PC-3 (cell line): ENCODE measurements around the gene FMNL2. TPM values are rescaled to one million over a fixed set of nuclear protein-coding genes. Genes with fewer than 3 reads are reported as not detected.

ENCODE experiments used
- ATAC-seq: fragments of 200-7000 bp; cut with Tn5 transposase; 2 replicates; pipeline ENCODE4 v1.9.1; 2020; ENCODE audit warnings: mild to moderate bottlenecking, moderate library complexity
- BruUV-seq: library from RNA; stranded (reverse); fragments of 400-500 nt; replicated peaks from 2 replicates; lab custom pipeline; 2021; lab: Mats Ljungman, UMichigan
- CTCF ChIA-PET: fragments of 300-600 bp; sonication (Branson Sonifier 250); formaldehyde crosslinking; loops from one replicate; lab custom pipeline; 2022; ENCODE audit warnings: antibody characterized with exemption; lab: Charles Lee
- POLR2A ChIA-PET: fragments of 300-600 bp; sonication (Branson Sonifier 250); formaldehyde crosslinking; loops from one replicate; lab custom pipeline; 2022; ENCODE audit warnings: antibody characterized with exemption; ENCODE audit not compliant: unreplicated experiment; lab: Charles Lee
- DNase-seq: peaks from one replicate; pipeline ENCODE4 v3.0.0-alpha.2; 2015
- H2AFZ ChIP-seq: fragments of 300-600 bp; sonication (generic); 2 replicates; pipeline ENCODE4 v1.6.0; 2016; ENCODE audit warnings: antibody characterized with exemption, low read length
- H3F3A ChIP-seq: fragments of 300-600 bp; sonication (generic); one replicate; pipeline ENCODE4 v1.6.0; 2017; ENCODE audit warnings: antibody characterized with exemption, low read length, control low read depth, mild to moderate bottlenecking; ENCODE audit not compliant: unreplicated experiment
- H3K27ac ChIP-seq: fragments of 300-600 bp; sonication (generic); 2 replicates; pipeline ENCODE4 v1.5.1; 2016; ENCODE audit warnings: mild to moderate bottlenecking, low read length
- H3K27me3 ChIP-seq: fragments of 300-600 bp; sonication (generic); 2 replicates; pipeline ENCODE4 v1.6.1; 2016; ENCODE audit warnings: low read length, mixed read lengths
- H3K36me3 ChIP-seq: fragments of 300-600 bp; sonication (generic); 2 replicates; pipeline ENCODE4 v1.6.1; 2016; ENCODE audit warnings: low read depth, mixed run types, low read length, mixed read lengths
- H3K4me1 ChIP-seq: fragments of 300-600 bp; sonication (generic); 2 replicates; pipeline ENCODE4 v1.5.1; 2016; ENCODE audit warnings: low read length; ENCODE audit not compliant: insufficient read depth
- H3K4me2 ChIP-seq: fragments of 300-600 bp; sonication (generic); 2 replicates; pipeline ENCODE4 v1.6.0; 2016; ENCODE audit warnings: low read length
- H3K4me3 ChIP-seq: fragments of 300-600 bp; sonication (generic); 2 replicates; pipeline ENCODE4 v1.5.1; 2016; ENCODE audit warnings: mild to moderate bottlenecking, low read length, mixed read lengths
- H3K79me2 ChIP-seq: fragments of 300-600 bp; sonication (generic); 2 replicates; pipeline ENCODE4 v1.6.1; 2017; ENCODE audit warnings: low read length, mixed read lengths
- H3K9ac ChIP-seq: fragments of 300-600 bp; sonication (generic); 2 replicates; pipeline ENCODE4 v1.6.0; 2016; ENCODE audit warnings: mild to moderate bottlenecking, low read length
- H3K9me2 ChIP-seq: fragments of 300-600 bp; sonication (generic); replicated peaks from 2 replicates; pipeline ENCODE4 v1.6.1; 2016; ENCODE audit warnings: mixed run types, low read length, mixed read lengths
- H3K9me3 ChIP-seq: fragments of 300-600 bp; sonication (generic); 2 replicates; pipeline ENCODE4 v1.6.1; 2016; ENCODE audit warnings: low read length, mixed read lengths
- H4K20me1 ChIP-seq: fragments of 300-600 bp; sonication (generic); 2 replicates; pipeline ENCODE4 v1.6.1; 2016; ENCODE audit warnings: low read length, mixed read lengths
- EZH2 ChIP-seq: fragments of 300-600 bp; sonication (generic); IDR thresholded peaks from one replicate; pipeline ENCODE4 v1.6.1; 2017; ENCODE audit warnings: antibody characterized with exemption, mild to moderate bottlenecking, low read length; ENCODE audit not compliant: unreplicated experiment
- EZH2phosphoT487 ChIP-seq: fragments of 300-600 bp; sonication (generic); IDR thresholded peaks from 2 replicates; pipeline ENCODE4 v1.6.1; 2018; ENCODE audit warnings: mild to moderate bottlenecking, antibody characterized with exemption, low read length, borderline replicate concordance
- intact Hi-C: fragments of 100-400 bp; cut with micrococcal nuclease; formaldehyde crosslinking; loops from 2 replicates; pipeline ENCODE4 v1.9.0; 2023
- total RNA-seq: library from RNA; depleted of rRNA; stranded (reverse); fragments of >200 nt; gene quantifications from 2 replicates; pipeline ENCODE4 v1.2.3, GENCODE V29; 2014
- TF ChIP-seq, protein P1 (sequence below): fragments of 300-600 bp; sonication (generic); conservative IDR thresholded peaks from 2 replicates; pipeline ENCODE4 v1.5.1; 2017; ENCODE audit warnings: antibody characterized with exemption, low read depth, mild to moderate bottlenecking, low read length

FMNL2 gene
- total RNA-seq, 1 experiment from 2014 or later, result 15.8 TPM

DNA sequence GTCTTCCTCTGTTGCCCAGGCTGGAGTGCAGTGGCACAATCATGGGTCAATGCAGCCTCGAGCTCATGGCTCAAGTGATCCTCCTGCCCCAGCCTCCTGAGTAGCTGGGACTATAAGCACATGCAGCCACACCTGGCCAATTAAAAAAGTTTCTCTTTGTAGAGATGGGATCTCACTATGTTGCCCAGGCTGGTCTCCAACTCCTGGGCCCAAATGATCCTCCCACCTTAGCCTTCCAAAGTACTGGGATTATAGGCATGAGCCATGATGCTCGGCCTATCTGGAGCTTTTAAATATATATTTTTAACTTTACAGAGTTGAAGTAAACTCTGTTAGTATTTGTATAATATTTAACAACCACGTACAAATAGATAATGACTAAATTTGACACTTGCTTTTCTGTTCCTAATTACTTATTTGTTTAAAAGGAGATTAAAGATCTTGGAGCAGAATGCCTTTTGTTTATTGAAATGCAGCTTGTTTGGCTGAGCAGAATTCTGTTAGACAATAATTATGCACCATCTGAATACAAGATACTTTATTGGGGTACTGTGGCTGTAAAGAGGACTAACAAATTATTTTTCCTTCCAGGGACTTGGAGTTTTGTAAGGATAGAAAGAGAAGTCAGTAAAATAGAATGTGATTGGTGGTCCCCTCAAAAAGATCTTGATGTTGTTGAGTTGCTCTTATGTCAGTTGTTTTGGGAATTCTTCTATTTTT, 175.0 kb downstream of the FMNL2 start:
- no peaks in the 10 kb centered on the region for H3F3A ChIP-seq
- no peaks in the 10 kb centered on the region for H3K9me3 ChIP-seq
- DNase-seq, result no peak
- H4K20me1 ChIP-seq, result peaks cover 9% of the 10 kb centered on the region; the same call in 1 of the 2 replicates
- H3K27ac ChIP-seq, result no peak overlapping the region
- H3K79me2 ChIP-seq, result peaks cover 43% of the 10 kb centered on the region
- peaks cover 38% of the 10 kb centered on the region for H3K4me1 ChIP-seq
- no peak overlapping the region for H2AFZ ChIP-seq
- no peaks in the 10 kb centered on the region for H3K9me2 ChIP-seq
- no peak overlapping the region for H3K4me2 ChIP-seq
- ChIA-PET CTCF (interaction anchor here (0.6 kb wide), 1 partner anchor 128 kb away, joined by 3 read pairs; no protein-coding TSS in a partner anchor), POLR2A (no interaction called here)
- no peaks in the 10 kb centered on the region for H3K36me3 ChIP-seq
- no peak for TF ChIP-seq EZH2phosphoT487
- TF ChIP-seq, protein P1, sequence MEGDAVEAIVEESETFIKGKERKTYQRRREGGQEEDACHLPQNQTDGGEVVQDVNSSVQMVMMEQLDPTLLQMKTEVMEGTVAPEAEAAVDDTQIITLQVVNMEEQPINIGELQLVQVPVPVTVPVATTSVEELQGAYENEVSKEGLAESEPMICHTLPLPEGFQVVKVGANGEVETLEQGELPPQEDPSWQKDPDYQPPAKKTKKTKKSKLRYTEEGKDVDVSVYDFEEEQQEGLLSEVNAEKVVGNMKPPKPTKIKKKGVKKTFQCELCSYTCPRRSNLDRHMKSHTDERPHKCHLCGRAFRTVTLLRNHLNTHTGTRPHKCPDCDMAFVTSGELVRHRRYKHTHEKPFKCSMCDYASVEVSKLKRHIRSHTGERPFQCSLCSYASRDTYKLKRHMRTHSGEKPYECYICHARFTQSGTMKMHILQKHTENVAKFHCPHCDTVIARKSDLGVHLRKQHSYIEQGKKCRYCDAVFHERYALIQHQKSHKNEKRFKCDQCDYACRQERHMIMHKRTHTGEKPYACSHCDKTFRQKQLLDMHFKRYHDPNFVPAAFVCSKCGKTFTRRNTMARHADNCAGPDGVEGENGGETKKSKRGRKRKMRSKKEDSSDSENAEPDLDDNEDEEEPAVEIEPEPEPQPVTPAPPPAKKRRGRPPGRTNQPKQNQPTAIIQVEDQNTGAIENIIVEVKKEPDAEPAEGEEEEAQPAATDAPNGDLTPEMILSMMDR, result no peak
- no peak for TF ChIP-seq EZH2
- ATAC-seq, result no peak
- H3K9ac ChIP-seq, result no peak overlapping the region
- H3K4me3 ChIP-seq, result no peak overlapping the region
- intact Hi-C loops, result no loop called here
- no peaks in the 10 kb centered on the region for H3K27me3 ChIP-seq
- no TSS peak for BruUV-seq

- Histone ChIP-seq H3K9me3 (no peaks in the 10 kb centered on the region), H3K4me2 (no peak overlapping the region), H3K4me1 (peaks cover 38% of the 10 kb centered on the region), H3K9ac (no peak overlapping the region), H3K4me3 (no peak overlapping the region), H3K79me2 (peaks cover 50% of the 10 kb centered on the region), H3F3A (no peaks in the 10 kb centered on the region), H3K9me2 (no peaks in the 10 kb centered on the region), H3K27ac (no peak overlapping the region), H3K36me3 (no peaks in the 10 kb centered on the region), H3K27me3 (no peaks in the 10 kb centered on the region), H4K20me1 (peaks cover 9% of the 10 kb centered on the region; the same call in 1 of the 2 replicates), H2AFZ (no peak overlapping the region)
- DNase-seq (no peak), ATAC-seq (no peak)
- TF ChIP-seq EZH2phosphoT487 (no peak), EZH2 (no peak)
- TF ChIP-seq, protein P1, result no peak
- no TSS peak for BruUV-seq
- POLR2A ChIA-PET, result no interaction called here
- intact Hi-C loops, result no loop called here
- CTCF ChIA-PET, result no interaction called here
Measured at GRCh38 chr2:152510621-152511020, 175.6 kb downstream of the FMNL2 start.

DNA sequence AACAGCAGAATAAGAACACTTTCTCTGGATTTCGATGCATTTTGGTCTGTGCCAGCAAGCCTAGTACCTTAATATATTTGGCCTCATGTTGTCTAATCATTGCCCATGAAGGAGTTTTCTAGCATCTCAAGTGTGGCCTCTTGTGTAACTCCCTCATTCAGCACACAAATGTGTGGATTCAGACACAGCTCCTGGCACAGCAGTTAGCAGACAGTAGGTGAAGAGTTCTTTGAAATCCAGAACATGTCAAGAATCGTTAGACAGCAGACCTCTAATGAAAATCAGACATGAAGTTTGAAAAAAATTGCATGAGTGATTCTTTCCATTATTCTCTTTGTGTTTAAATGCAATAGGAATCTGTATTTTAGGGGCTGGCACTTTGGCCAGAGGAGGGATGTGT, 177.0 kb downstream of the FMNL2 start:
- POLR2A ChIA-PET, result no interaction called here
- H3K27ac ChIP-seq, result no peak overlapping the region
- intact Hi-C loops, result no loop called here
- DNase-seq (no peak), ATAC-seq (no peak)
- H3K4me3 ChIP-seq, result no peak overlapping the region
- TF ChIP-seq, protein P1, result no peak
- TF ChIP-seq EZH2phosphoT487 (no peak), EZH2 (no peak)
- peaks cover 56% of the 10 kb centered on the region for H3K79me2 ChIP-seq
- no peak overlapping the region for H2AFZ ChIP-seq
- no peaks in the 10 kb centered on the region for H3K9me2 ChIP-seq
- no TSS peak for BruUV-seq
- H3K4me2 ChIP-seq, result no peak overlapping the region
- H3K9me3 ChIP-seq, result no peaks in the 10 kb centered on the region
- H3F3A ChIP-seq, result no peaks in the 10 kb centered on the region
- H4K20me1 ChIP-seq, result peaks cover 9% of the 10 kb centered on the region; the same call in 1 of the 2 replicates
- H3K9ac ChIP-seq, result no peak overlapping the region
- no peaks in the 10 kb centered on the region for H3K27me3 ChIP-seq
- H3K4me1 ChIP-seq, result peaks cover 31% of the 10 kb centered on the region
- no peaks in the 10 kb centered on the region for H3K36me3 ChIP-seq
- CTCF ChIA-PET, result interaction anchor here (0.6 kb wide), 1 partner anchor 35 kb away, joined by 5 read pairs; no protein-coding TSS in a partner anchor
